HG03469 (cell line): Measurements from ENCODE around the gene PPFIA3.

Experiments
- ATAC-seq: cut with Tn5 transposase; IDR thresholded peaks from one replicate; pipeline ENCODE4 v1.9.1; 2021; ENCODE audit warnings: mild to moderate bottlenecking, moderate library complexity, moderate number of reproducible peaks; ENCODE audit not compliant: unreplicated experiment

Gene PPFIA3

GRCh38 chr19:49148784-49149651 lies 29.7 kb downstream of the PPFIA3 start:
- no peak for ATAC-seq

- ATAC-seq, result no peak
Observed at GRCh38 chr19:49149652-49150105, 30.3 kb downstream of the PPFIA3 start.

GRCh38 chr19:49150106-49150943 lies 31.0 kb downstream of the PPFIA3 start:
- ATAC-seq, result no peak

GRCh38 chr19:49150944-49151243 lies 31.6 kb downstream of the PPFIA3 start:
- no peak for ATAC-seq

GRCh38 chr19:49151267-49152118 lies 32.1 kb downstream of the PPFIA3 start:
- no peak for ATAC-seq

- ATAC-seq, result no peak
Observed at GRCh38 chr19:49152119-49152550, 32.8 kb downstream of the PPFIA3 start.

GRCh38 chr19:49153167-49153809 lies 33.9 kb downstream of the PPFIA3 start:
- ATAC-seq, result no peak

- ATAC-seq, result no peak
Observed at GRCh38 chr19:49154279-49154678, 34.9 kb downstream of the PPFIA3 start.

GRCh38 chr19:49155005-49155819 lies 35.9 kb downstream of the PPFIA3 start, which contains the start of gene HRC:
Gene HRC (minus strand): TSS chr19:49155396. CDS start chr19:49155237, 159 bp downstream.
- no peak for ATAC-seq

- no peak for ATAC-seq
Observed at GRCh38 chr19:49155820-49156346, 36.5 kb downstream of the PPFIA3 start.

- ATAC-seq, result no peak
Observed at GRCh38 chr19:49157445-49158224, 38.3 kb downstream of the PPFIA3 start, which contains the start of gene TRPM4. Gene TRPM4 (plus strand): TSS chr19:49157792. CDS start chr19:49157867, 75 bp downstream.

GRCh38 chr19:49160450-49161189 lies 41.3 kb downstream of the PPFIA3 start:
- ATAC-seq, result no peak

GRCh38 chr19:49161987-49162386 lies 42.6 kb downstream of the PPFIA3 start:
- no peak for ATAC-seq

- ATAC-seq, result no peak
Observed at GRCh38 chr19:49165111-49165750, 45.9 kb downstream of the PPFIA3 start.

- ATAC-seq, result no peak
Observed at GRCh38 chr19:49165865-49166301, 46.5 kb downstream of the PPFIA3 start.

GRCh38 chr19:49167857-49168409 lies 48.6 kb downstream of the PPFIA3 start:
- no peak for ATAC-seq

GRCh38 chr19:49168421-49168820 lies 49.1 kb downstream of the PPFIA3 start:
- no peak for ATAC-seq
